ENCODE measurements around the gene CYFIP1.

- TF ChIP-seq POLR2AphosphoS5 (IDR thresholded peaks at IDR 0.05; ENCODE audit: low read depth, low read length) (no peak), SIN3A (IDR thresholded peaks at IDR 0.05; ENCODE audit: borderline replicate concordance, insufficient read depth, low read length) (no peak), TAF1 (IDR thresholded peaks at IDR 0.05; ENCODE audit: borderline replicate concordance, insufficient read depth, low read length) (no peak), REST (IDR thresholded peaks at IDR 0.05; ENCODE audit: insufficient read depth in 1 of 2, low read depth in 2 of 2, low read length in 2 of 2) (no peak), FOXP2 (optimal IDR thresholded peaks at IDR 0.05; ENCODE audit: borderline replicate concordance, extremely low read depth, extremely low read length, insufficient read depth) (no peak)
Observed at GRCh38 chr15:22874966-22875365, 105.2 kb downstream of the CYFIP1 start.
